GM19438 (cell line): ENCODE data around the gene RER1.

Source experiments
- ATAC-seq: cut with Tn5 transposase; IDR thresholded peaks from one replicate; pipeline ENCODE4 v1.9.1; 2021; ENCODE audit warnings: low read depth; ENCODE audit not compliant: unreplicated experiment

Gene RER1

DNA sequence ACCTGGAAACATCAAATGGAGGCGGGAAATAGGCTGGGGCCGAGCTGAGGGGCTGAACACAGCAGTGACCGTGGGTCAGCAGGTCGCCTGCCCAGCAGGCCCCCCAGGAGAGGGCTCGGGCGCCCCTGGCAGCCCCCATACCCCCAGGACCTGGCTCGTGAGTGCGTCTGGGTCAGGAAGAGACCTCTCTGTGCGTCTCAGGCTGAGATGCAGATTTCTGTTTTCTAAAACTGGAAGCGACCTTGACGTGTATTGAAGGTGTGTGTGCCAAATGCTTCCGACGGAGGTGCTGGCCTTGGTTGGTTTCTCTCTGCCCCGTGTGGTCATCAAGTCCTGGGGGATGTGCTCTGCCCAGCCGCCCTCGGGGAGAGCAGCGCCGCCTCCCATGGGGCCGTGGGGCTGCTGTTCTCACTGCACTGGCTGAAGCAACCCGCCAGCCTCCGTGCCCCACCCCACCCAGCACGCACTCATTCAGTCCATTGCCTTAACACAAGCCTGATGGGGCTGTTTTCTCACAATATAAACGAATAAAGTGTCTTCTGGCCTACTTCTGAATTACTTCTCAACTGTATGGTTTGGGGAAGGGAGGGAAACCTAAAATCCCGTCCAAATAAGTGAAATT, 13.4 kb downstream of the RER1 start:
- ATAC-seq, result no peak

DNA sequence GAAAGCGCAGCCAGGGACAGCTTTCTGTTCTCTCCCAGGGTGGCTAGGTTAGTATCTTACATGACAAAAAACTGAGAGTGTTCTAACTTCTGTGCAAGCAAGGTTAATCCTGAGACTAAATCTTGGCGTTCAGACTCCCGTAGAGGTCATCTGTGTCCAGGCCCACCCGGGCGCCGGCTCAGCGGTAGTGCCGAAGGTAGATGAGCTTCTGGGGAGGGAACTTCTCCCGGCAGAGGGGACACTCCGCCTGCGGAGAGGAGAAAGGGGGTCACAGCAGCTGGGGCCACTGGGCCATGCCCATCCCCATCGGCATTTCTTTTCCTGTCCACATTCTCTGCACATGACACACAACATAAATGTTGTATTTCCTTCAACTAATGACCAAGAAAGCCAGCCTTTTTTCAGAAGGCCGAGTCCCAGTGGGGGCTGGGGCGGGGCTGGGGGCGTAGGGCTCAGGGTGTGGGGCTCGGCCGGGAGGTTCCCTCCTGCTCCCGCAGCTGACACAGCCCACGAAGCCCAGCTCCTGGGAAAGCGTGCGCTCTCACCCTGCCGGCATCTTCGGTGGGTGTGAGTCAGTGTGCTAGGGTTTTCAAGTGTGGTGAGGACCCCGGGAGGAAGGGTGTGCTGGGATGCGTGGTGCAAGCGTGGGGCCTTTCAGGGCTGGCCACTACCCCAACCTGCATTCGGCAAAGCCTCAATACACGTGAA, 14.1 kb downstream of the RER1 start:
- ATAC-seq, result no peak

DNA sequence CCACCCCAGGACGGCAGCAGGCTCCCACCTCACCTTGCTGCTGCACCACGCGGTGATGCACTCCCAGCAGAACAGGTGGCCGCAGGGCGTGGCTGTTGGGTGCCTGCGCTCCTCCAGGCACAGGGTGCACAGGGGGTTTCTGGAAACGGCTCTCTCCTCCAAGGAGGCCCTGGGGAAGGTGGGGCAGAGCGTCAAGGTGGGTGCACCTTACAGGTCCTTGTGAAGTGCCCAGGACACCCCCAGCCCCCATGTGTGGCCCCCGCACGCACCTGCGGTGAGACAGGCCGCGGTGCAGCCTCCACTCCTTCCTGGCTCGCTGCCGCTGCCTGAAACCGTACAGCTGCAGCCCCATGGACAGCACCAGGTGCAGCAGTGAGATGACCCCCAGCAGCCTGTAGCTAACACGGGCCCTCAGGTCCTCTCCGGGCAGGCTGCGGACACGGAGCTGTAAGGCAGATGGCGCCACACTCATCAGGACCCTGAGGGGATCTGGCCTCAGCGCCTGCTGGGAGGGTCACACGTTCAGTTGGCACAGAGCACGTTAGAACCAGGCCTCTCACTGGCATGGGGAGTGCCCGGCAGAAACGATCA, 14.9 kb downstream of the RER1 start:
- ATAC-seq, result no peak

DNA sequence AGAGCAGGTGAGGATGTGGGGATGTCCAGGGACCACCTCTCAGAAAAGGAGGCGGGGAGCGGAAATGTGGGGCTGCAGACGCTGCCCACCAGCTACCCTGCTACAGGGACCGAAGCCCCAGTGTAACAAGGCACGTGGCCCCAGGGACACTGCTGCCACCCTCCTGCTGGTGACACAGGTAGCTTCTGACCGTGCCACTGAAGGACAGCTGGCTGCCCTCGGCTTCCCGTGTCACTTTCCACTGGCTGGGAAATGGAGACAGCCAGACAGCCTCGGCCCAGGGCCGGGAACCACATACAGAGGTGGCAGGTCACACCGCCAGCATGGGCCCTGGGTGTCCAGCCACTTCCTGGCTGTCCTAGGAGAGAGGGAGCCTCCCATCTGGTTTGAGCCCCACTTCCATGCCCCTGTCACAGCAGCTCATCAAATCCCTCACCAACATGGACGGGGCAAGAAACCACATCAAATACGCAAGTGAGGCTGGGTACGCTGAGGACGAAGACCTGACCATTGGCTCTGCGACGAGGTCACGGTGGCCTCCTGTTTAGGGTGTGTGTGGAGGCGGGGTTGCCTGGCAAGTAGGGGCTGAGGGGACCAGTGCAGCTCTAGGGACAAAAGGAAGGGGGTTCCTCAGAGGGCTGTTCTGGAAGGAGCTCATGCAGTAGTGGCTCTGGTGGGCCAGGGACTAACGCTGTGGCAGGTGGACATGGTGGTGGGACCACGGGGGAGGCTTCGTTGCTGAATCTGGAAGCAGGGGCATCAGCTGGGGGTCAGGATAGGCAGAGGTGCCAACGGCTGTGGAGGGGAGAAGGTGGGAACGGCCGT, 15.7 kb downstream of the RER1 start:
- ATAC-seq, result no peak

DNA sequence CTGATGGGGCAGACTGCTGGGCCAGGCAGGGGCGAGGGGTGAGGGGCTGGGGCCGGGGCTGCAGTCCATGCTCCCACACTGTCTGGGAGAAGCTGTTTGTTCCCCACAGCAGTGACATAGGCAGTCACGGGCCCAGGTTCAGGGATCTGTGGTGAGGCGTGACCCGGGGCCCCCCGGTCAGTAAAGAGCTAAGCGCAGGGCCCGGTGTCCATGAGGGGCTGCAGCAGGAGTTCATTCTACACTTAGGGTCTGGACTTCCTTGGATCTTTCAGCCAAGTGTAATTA, 16.3 kb downstream of the RER1 start:
- ATAC-seq, result no peak

DNA sequence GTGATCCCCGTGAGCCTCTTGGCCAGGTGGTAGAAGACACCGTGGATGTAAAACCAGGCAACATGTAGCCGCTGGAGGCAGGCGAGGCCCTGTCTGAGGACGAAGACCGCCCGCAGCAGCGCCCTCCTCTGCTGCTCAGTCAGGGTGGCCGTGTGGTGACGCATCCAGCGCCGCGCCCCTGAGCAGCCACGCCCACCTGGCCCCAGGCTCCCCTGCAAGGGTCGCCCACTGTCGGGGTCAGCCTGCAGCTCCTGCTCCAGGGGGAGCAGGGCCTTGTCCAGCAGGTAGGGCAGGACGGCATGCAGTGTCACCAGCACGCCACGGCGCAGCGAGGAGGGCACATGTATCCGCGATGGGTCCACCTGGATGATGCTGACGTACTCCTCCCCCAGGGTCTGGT, 16.8 kb downstream of the RER1 start:
- no peak for ATAC-seq

DNA sequence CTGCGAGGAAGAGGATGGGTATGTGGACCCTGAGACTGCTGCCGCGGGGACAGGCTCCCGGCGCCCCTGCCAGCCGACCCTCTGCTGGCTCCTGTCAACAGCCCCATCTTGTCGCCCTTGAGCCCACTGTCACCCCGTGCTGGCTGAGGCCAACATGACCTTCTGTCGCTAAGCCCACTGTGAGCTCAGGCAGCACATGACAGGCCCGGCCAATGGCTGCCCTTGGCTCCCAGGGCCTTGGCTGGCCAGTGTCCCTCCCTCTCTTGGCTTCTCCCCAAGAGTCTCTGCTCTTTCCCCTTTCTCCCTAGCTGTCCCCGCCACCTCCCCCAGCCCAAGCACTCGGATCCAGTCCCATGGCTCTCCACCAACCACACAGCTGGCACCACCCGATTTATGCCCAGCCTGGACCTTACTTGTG, 17.2 kb downstream of the RER1 start:
- ATAC-seq, result no peak

DNA sequence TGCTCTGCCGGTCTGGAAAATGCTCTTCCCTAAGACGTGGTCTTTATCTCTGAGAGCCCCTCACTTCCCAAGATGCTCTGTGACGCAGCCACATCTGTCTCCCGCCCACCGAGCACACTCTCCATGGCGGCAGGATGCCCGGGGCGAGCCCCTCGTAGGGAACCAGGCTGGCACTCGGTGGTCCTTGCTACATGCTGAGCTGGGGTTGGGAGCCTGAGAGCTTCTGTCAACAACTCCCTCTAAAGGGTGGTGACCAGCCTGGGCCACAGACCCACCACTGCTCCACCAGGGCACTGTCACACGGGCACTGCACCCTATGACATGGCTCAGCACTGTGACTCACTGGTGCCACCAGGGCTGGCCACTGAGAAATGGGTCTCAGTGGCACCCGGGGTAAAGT, 18.1 kb downstream of the RER1 start:
- ATAC-seq, result no peak

DNA sequence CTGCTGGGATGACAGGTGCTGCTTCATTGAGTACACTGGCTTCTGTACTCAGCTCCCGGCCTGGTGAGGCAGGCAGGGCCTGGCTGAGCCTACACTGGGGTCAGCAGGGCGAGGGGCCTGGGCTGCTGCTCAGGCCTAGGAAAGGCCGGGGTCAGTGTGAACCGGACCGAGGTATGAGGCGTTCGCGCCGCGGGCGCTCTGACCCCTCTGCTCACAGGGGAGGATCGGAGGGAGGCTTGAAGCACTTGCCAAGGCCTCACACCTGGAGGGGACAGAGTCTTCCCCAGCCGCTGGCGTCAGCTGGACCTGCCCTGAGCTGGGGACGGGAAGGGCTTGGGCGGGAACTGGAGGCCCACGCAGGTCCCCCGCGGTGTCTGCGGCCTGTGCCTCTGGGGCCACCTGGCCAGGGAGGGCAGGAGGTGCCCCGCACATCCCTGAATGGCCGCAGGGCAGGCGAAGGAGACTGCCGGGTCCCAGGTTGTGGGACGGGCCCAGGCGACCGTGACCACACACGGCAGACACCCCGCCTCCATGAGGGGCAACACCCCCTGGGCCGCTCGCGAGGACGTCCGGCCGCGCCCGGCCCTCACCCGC, 20.3 kb downstream of the RER1 start:
- ATAC-seq, result peak; percentile 18

DNA sequence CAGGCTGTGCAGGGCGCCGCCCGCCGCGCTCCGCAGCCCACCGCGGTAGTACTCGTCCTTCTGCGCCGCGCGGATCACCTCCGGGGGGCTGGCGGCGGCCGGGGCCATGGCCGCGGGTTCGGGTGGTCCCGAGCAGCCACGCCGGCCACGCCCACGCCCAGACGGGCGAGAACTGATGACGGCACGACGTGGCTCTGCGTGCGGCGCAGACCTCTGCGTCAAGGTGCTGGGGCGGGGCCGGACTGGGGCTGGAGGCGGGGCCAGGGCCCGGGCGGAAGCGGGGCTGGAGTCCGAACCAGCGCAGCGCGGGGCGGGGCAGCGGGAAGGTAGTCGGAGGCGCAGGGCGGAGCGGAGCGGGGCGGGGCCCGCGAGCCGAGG, 20.7 kb downstream of the RER1 start, which contains the start of gene PEX10:
TSS of gene PEX10 (minus strand) at position 170 of the 378 bp plus-strand sequence. CDS start at position 108, 62 bp downstream.
- ATAC-seq, result peak; percentile 69

DNA sequence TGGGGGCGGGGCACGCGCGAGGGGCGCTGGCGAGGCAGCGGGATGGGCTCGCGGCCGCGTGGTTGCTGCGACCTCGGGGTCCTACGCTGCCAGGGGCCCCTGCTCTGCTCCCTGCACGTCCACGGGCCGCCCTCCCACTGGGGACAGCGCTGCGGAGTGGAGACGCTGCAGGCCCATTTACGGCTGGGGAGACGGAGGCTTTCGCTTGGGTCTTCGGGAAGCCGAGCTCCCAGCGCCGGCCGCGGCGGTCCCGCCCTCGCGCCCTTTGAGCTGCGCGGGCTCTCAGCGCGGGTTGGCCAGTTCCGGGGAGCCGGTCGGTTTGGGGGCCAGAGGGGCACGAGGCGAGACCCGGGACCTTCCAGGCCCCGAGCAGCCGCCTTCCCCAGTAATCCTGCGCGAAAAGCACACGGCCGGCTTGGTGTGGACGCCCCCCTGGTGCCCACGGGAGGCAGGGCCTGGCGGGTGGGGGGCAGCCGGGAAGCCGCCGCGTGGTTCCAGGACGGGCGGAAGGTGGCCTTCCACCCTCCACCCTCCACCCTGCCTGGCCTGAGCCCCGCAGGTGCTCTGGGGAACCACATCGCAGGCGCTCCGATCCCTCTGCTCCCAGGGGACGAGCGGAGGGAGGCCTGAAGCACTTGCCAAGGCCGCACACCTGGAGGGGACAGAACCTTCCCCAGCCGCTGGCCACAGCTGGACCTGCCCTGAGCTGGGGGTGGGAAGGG, 21.3 kb downstream of the RER1 start:
- peak; percentile 21 for ATAC-seq

DNA sequence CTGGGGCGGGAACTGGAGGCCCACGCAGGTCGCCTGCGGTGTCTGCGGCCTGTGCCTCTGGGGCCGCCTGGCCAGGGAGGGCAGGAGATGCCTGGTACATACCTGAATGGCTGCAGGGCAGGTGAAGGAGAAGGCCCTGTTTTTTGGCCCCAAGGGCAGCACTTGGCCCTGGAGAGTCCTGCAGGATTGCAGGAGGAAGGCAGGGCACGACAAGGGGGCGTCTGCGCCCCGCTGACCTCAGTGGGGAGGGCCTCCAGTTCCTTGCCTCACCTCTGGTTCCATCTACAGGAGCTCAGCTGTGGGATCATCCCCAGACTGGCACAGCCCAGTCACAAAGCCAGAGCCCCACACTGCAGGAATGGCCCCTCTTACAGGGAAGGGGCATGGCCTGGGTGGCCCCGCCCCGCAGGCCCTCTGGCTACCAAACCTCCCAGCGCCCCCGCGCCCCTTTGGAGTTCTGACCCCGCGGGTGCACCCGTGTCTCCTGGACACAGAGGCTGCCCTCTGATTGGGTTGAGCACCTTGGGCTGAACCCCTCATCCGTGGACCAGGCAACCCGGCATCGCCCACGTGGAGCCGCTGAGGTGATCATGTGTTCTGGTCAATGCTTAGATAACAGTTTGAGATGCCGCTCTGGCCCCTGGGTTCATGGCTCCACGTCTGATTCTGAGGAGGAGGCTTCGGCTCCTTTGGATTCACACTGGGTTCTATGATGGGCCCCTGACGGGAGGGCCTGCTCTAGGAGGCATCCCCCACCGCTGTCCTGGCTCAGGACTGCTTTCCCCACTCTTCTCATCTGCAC, 22.1 kb downstream of the RER1 start:
- no peak for ATAC-seq

DNA sequence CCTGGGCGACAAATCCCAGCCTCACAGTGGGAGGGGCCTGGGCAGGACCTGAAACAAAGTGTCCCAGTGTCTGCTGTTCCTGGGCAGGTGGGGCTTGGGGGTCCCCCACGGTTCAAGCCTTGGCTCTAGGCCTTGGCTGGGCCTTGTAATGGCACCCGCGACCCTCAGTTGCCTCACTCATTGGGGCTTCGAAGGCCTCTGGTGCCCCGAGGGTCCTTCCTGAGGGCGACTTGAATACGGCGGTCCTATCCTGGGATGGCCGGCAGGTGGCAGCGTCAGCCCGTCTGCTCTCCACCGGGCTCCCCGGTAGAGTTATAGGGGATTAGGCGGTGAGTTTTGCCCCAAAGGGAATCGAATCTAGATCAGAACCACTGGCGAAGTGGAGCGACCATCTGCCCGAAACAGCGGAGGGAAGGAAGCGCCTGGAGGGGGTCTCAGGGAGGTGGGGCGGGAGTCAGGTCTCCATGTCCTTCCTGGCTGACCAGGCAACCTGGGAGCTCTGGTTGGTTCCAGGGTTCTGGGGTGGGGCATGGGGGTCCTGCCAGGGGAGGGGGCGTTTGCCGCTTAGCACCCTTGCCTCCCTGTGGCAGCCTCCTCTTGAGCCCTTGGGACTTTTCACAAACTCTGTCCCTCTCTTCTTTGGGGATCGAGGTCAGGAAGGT, 22.8 kb downstream of the RER1 start:
- ATAC-seq, result no peak

DNA sequence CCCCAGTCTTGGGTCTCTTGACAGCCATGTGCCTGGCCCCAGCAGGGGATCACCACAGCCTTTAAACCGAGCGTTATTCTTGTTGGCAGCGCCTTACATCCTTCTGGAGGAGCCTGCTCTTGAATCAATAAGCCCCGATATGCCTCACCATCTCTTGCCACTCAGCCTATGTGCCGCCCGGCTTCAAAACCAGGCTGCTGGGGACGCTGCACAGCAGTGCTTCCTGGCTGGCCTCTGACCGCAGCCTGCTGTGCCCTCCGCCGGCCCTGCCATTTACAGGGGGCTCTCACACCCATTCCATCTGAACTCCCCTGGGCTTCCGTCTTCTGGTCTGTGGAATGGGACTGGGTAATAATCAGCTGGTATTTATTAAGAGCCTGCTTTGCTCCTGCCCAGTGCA, 23.7 kb downstream of the RER1 start:
- no peak for ATAC-seq

DNA sequence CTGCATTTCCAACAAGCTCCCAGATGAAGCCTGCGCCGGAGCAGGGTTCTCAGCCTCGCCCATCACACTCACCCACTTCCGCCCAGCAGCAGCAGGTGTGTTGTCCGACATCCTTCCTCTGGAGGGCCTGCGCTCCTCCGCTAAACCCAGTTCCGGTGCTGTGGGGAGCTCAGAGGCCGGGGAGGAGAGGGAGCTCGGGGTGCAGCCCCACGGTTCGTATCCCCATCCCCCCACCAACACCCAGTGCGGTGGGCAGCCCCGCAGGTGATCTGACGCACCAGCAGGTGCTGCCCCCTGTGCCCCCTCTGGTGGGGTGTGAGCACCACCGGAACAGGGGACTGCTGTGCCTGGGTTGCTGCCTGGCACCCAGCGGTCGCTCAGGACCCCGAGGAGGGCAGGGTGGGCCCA, 24.2 kb downstream of the RER1 start:
- no peak for ATAC-seq

DNA sequence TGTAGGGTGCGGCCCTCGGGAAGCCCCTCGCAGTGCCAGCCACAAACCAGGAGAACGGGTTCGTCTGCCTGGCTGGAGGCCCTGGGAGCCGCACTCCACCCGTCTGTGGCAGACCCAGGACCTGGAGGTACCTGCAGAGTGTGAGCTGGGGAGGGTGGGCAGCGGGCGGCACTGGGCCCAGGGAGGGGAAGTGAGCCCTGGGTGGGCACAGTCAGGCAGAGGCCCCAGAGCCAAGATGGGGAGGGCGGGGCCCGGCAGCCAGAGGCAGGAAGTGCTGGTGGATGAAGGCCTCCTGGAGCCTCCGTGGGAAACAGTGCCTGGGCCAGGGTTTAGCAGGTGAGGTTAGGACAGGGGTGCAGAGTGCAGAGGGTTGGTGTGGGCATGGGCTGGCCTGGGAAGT, 24.8 kb downstream of the RER1 start:
- ATAC-seq, result no peak

DNA sequence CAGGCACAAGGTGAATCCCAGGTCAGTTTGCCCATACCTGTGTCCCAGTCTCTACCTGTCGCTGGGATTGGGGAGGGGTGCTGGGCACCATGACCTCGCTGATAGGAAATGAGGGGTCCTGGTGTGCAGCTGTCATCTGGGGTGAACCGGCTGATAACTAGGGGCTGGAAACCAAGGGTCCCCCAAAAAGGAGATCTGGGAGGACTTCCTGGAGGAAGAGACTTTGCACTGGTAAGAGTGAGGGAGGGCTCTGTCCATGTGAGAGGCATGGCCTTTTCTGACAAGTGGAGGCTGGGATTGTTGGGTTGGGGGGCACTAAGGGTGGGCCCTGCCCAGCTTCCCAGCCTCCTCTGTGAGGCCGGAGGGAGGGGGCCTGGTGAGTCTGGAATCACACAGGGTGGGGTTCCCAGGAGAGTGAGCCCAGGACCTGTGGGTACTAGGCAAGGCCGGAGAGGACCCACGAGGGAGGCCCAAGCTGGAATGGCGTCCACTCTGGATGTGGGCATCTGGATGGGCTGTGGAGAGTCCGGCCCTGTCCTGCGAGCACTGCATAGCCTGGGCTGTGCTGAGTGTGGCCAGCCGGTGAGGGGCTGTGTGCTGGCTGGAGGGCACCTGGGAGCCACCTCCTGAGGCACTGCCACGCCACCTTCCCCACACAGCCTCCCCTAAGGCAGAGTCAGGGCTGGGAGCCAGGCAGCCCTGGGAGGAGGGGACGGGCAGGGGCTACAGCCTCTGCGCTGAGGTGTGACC, 25.6 kb downstream of the RER1 start:
- no peak for ATAC-seq

DNA sequence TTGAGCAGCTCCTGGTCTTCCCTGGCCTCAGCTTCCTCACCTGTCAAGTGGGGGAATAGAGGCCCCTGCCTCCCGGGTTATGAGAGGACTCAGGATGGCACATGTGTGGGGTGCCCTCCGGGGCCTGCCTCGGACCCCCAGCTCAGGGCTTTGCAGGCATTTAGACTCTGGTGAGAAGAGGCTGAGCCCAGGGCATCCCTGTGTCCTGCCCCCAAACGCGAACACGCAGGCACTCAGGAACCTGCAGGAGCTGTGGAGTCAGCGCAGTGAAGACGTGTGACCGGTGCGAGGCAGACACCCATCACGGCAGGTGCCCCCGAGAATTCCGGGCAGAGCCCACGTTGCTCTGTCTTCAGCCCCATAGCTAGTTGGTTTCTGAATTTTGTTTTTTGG, 26.2 kb downstream of the RER1 start:
- no peak for ATAC-seq
